ENCODE data around the gene NANOS1. TPM values are rescaled to one million over a fixed set of nuclear protein-coding genes. Genes with fewer than 3 reads are reported as not detected.

NANOS1 gene
- polyA plus RNA-seq, 3 donors, result 0.04 TPM; not detected in 2

- Histone ChIP-seq H3K4me3 (replicated peaks in 1 of 3; ENCODE audit: low read depth in 2 of 3, low read length in 3 of 3) (no peak overlapping the region), H2AFZ (ENCODE audit: insufficient read depth, low read depth, low read length, poor library complexity, severe bottlenecking) (no peak overlapping the region), H3K9me3 (replicated peaks in 1 of 2; ENCODE audit: control insufficient read depth in 1 of 2, insufficient read depth in 1 of 2, low read length in 2 of 2) (no peaks in the 10 kb centered on the region), H3K9ac (ENCODE audit: insufficient read depth, low read length, poor library complexity, severe bottlenecking) (no peak overlapping the region), H3K27ac (ENCODE audit: low read depth in 1 of 2, low read length in 2 of 2) (no peak overlapping the region), H3K27me3 (ENCODE audit: control insufficient read depth in 2 of 2, insufficient read depth in 2 of 2, low read length in 2 of 2) (no peaks in the 10 kb centered on the region), H3K79me2 (ENCODE audit: insufficient read depth, low read length) (no peaks in the 10 kb centered on the region), H3K36me3 (replicated peaks in 1 of 2; ENCODE audit: control insufficient read depth in 1 of 2, insufficient read depth in 2 of 2, low read length in 2 of 2) (no peaks in the 10 kb centered on the region), H3K4me1 (ENCODE audit: control insufficient read depth in 1 of 2, insufficient read depth in 2 of 2, low read length in 2 of 2) (no peaks in the 10 kb centered on the region), H3K4me2 (replicated peaks; ENCODE audit: extremely low read depth, low read length, poor library complexity, severe bottlenecking) (no peak overlapping the region), H4K20me1 (ENCODE audit: insufficient read depth, low read length) (no peaks in the 10 kb centered on the region)
- no CpG with 5 or more reads among the region's 3 CpGs for WGBS (ENCODE audit: insufficient coverage)
- DNase-seq, result no peak
- intact Hi-C loops (cut with micrococcal nuclease), result no loop called here
- Mint-ChIP-seq H3K27ac (no peak overlapping the region), H3K4me3 (no peak overlapping the region), H3K36me3 (no peaks in the 10 kb centered on the region), H3K9me3 (peaks cover 0 to 19% (median 6%) of the 10 kb centered on the region in 7 donors), H3K4me1 (no peaks in the 10 kb centered on the region), H3K27me3 (ENCODE audit: low read depth in 3 of 3) (peaks cover 6 to 26% (median 9%) of the 10 kb centered on the region in 3 donors)
- no peak for TF ChIP-seq CTCF (IDR thresholded peaks at IDR 0.05)
Observed at GRCh38 chr10:118993214-118993613, 36.3 kb upstream of the NANOS1 start.

- Mint-ChIP-seq H3K4me1 (no peaks in the 10 kb centered on the region), H3K27ac (no peak overlapping the region), H3K9me3 (peaks cover 0 to 16% (median 6%) of the 10 kb centered on the region in 7 donors), H3K27me3 (ENCODE audit: low read depth in 3 of 3) (peaks cover 9 to 22% (median 10%) of the 10 kb centered on the region in 3 donors), H3K4me3 (no peak overlapping the region), H3K36me3 (no peaks in the 10 kb centered on the region)
- Histone ChIP-seq H3K4me1 (ENCODE audit: control insufficient read depth in 1 of 2, insufficient read depth in 2 of 2, low read length in 2 of 2) (no peaks in the 10 kb centered on the region), H4K20me1 (ENCODE audit: insufficient read depth, low read length) (no peaks in the 10 kb centered on the region), H3K4me2 (replicated peaks; ENCODE audit: extremely low read depth, low read length, poor library complexity, severe bottlenecking) (no peak overlapping the region), H3K4me3 (replicated peaks in 1 of 3; ENCODE audit: low read depth in 2 of 3, low read length in 3 of 3) (no peak overlapping the region), H3K27me3 (ENCODE audit: control insufficient read depth in 2 of 2, insufficient read depth in 2 of 2, low read length in 2 of 2) (no peaks in the 10 kb centered on the region), H3K9ac (ENCODE audit: insufficient read depth, low read length, poor library complexity, severe bottlenecking) (no peak overlapping the region), H3K36me3 (replicated peaks in 1 of 2; ENCODE audit: control insufficient read depth in 1 of 2, insufficient read depth in 2 of 2, low read length in 2 of 2) (no peaks in the 10 kb centered on the region), H3K9me3 (replicated peaks in 1 of 2; ENCODE audit: control insufficient read depth in 1 of 2, insufficient read depth in 1 of 2, low read length in 2 of 2) (no peaks in the 10 kb centered on the region), H2AFZ (ENCODE audit: insufficient read depth, low read depth, low read length, poor library complexity, severe bottlenecking) (no peak overlapping the region), H3K27ac (ENCODE audit: low read depth in 1 of 2, low read length in 2 of 2) (no peak overlapping the region), H3K79me2 (ENCODE audit: insufficient read depth, low read length) (no peaks in the 10 kb centered on the region)
- intact Hi-C loops (cut with micrococcal nuclease), result no loop called here
- WGBS (ENCODE audit: insufficient coverage), result 100% methylated on average over 1 of the region's 2 CpGs
- DNase-seq, result no peak
- no peak for TF ChIP-seq CTCF (IDR thresholded peaks at IDR 0.05)
Observed at GRCh38 chr10:118994321-118994720, 35.2 kb upstream of the NANOS1 start.
